Measurements from ENCODE around the gene DAPK2.

DNA sequence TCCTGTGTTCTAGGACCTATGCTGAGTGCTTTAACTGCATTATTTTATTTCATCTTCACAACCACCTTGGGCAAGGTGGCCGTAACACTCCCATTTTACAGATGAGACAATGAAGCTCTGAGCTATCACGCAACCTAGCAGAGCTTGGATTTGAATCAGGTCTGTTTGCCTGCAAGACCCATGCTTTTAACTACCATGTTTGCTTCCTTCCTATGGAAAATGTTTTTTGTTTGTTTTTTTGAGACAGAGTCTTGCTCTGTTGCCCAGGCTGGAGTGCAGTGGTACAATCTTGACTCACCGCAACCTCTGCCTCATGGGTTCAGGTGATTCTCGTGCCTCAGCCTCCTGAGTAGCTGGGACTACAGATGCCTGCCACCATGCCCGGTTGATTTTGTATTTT is 187.8 kb downstream of the DAPK2 start:
- TF ChIP-seq REST (IDR thresholded peaks at IDR 0.05; ENCODE audit: low read depth), result no peak
- TF ChIP-seq EP300 (IDR thresholded peaks at IDR 0.05; ENCODE audit: borderline replicate concordance), result no peak
- TF ChIP-seq NFIC (IDR thresholded peaks at IDR 0.05), result no peak
- TF ChIP-seq, protein P1, sequence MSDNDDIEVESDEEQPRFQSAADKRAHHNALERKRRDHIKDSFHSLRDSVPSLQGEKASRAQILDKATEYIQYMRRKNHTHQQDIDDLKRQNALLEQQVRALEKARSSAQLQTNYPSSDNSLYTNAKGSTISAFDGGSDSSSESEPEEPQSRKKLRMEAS (IDR thresholded peaks at IDR 0.05), result no peak

Measured in Ishikawa (cell line).